HepG2 (cell line): ENCODE measurements around the gene TRDN. TPM values are rescaled to one million over a fixed set of nuclear protein-coding genes. Genes with fewer than 3 reads are reported as not detected.

Source experiments
- ATAC-seq: fragments of 200-7000 bp; cut with Tn5 transposase; 3 replicates; pipeline ENCODE4 v1.9.1; 2020; ENCODE audit warnings: mild to moderate bottlenecking, moderate library complexity
- BruUV-seq: library from RNA; stranded (reverse); fragments of 400-500 nt; replicated peaks from 2 replicates; lab custom pipeline; 2021; lab: Mats Ljungman, UMichigan
- CTCF ChIA-PET: fragments of 300-600 bp; formaldehyde crosslinking; extraction: SDS; loops from one replicate; lab custom pipeline; 2021; ENCODE audit warnings: low total read pairs, inconsistent platforms, low intra/inter-chr PET ratio; lab: Yijun Ruan, JAX
- POLR2A ChIA-PET: fragments of 350-600 bp; sonication (Branson Sonifier 250); formaldehyde crosslinking; loops from one replicate; lab custom pipeline; 2020; ENCODE audit warnings: antibody characterized with exemption, inconsistent platforms; lab: Yijun Ruan, JAX
- DNase-seq: peaks from one replicate; pipeline ENCODE4 v3.0.0-alpha.2; 2015; ENCODE audit warnings: low spot score
- FAIRE-seq: peaks from 3 replicates; lab custom pipeline; 2011; peaks lifted over from hg19 to GRCh38; lab: Jason Lieb, UNC
- H2AFZ ChIP-seq: one replicate; pipeline ENCODE4 v1.6.1; 2011; ENCODE audit warnings: low read length, inconsistent platforms
- H3K27ac ChIP-seq: fragments of 300-600 bp; 3 replicates; pipeline ENCODE4 v1.8.0; 2011; ENCODE audit warnings: mixed run types, mild to moderate bottlenecking, mixed read lengths, low read length, inconsistent platforms; ENCODE audit not compliant: insufficient read depth; ENCODE audit errors: extremely low read length
- H3K27me3 ChIP-seq, 2 experiments: fragments of 200-600 bp in 1 of 2; 2 replicates in 1 of 2; 3 replicates in 1 of 2; pipeline versions ENCODE4 v1.6.0 to v1.8.0; 2011; ENCODE audit warnings: low read length in 2 of 2, mild to moderate bottlenecking in 2 of 2, moderate library complexity in 2 of 2, inconsistent platforms in 1 of 2; ENCODE audit not compliant: insufficient read depth in 2 of 2, control insufficient read depth in 1 of 2
- H3K36me3 ChIP-seq, 2 experiments: fragments of 200-600 bp in 1 of 2; replicated peaks in 1 of 2; 2 replicates in 1 of 2; 3 replicates in 1 of 2; pipeline versions ENCODE4 v1.5.1 to v1.8.0; 2011; ENCODE audit warnings: low read length in 2 of 2, inconsistent platforms in 1 of 2; ENCODE audit not compliant: insufficient read depth in 2 of 2, control insufficient read depth in 1 of 2
- H3K4me1 ChIP-seq: 2 replicates; pipeline ENCODE4 v1.5.1; 2012; ENCODE audit warnings: low read length, inconsistent platforms; ENCODE audit not compliant: insufficient read depth
- H3K4me2 ChIP-seq: 2 replicates; pipeline ENCODE4 v1.6.0; 2011; ENCODE audit warnings: low read depth, low read length, inconsistent platforms
- H3K4me3 ChIP-seq, 3 experiments: fragments of 200-600 bp in 1 of 3; sonication (generic), shearing (Covaris generic) in 1 of 3; replicated peaks in 1 of 3; 2 replicates each; pipeline ENCODE4 v1.5.1; 2011 to 2016; ENCODE audit warnings: low read length in 3 of 3, inconsistent platforms in 2 of 3, low read depth in 2 of 3, mild to moderate bottlenecking in 2 of 3, control low read depth in 1 of 3, mixed read lengths in 1 of 3; ENCODE audit not compliant: insufficient read depth in 1 of 3
- H3K79me2 ChIP-seq: one replicate; pipeline ENCODE4 v1.6.1; 2011; ENCODE audit warnings: low read length, inconsistent platforms; ENCODE audit not compliant: insufficient read depth
- H3K9ac ChIP-seq: 2 replicates; pipeline ENCODE4 v1.6.0; 2011; ENCODE audit warnings: mild to moderate bottlenecking, low read depth, low read length, inconsistent platforms; ENCODE audit not compliant: insufficient read depth
- H3K9me3 ChIP-seq: 2 replicates; pipeline ENCODE4 v1.5.1; 2012; ENCODE audit warnings: mild to moderate bottlenecking, low read length
- H4K20me1 ChIP-seq: 2 replicates; pipeline ENCODE4 v1.6.0; 2011; ENCODE audit warnings: inconsistent platforms, mild to moderate bottlenecking, low read length, moderate library complexity; ENCODE audit not compliant: insufficient read depth
- HDAC1 ChIP-seq: sonication (generic); formaldehyde crosslinking; IDR thresholded peaks from 2 replicates; pipeline ENCODE4 v1.5.1; 2020; ENCODE audit warnings: mild to moderate bottlenecking, missing genetic modification reagents
- KMT2B ChIP-seq: IDR thresholded peaks from 2 replicates; pipeline ENCODE4 v1.6.1; 2016; ENCODE audit warnings: missing genetic modification reagents, missing compliant biosample characterization
- MBD4 ChIP-seq: IDR thresholded peaks from 2 replicates; pipeline ENCODE4 v1.6.1; 2012; ENCODE audit warnings: low read length, inconsistent platforms, borderline replicate concordance
- PCBP2 ChIP-seq: fragments of 200-400 bp; formaldehyde crosslinking; optimal IDR thresholded peaks from 2 replicates; pipeline ENCODE3; 2018; ENCODE audit warnings: low read length, low read depth; ENCODE audit not compliant: poor library complexity, severe bottlenecking
- PRDM15 ChIP-seq: sonication (generic); formaldehyde crosslinking; IDR thresholded peaks from 2 replicates; pipeline ENCODE4 v1.4.0; 2020; ENCODE audit warnings: missing genetic modification reagents
- ZNF256 ChIP-seq: sonication (generic); formaldehyde crosslinking; conservative IDR thresholded peaks from 2 replicates; pipeline ENCODE4 v1.4.0; 2020; ENCODE audit warnings: missing genetic modification reagents
- ZNF629 ChIP-seq: sonication (generic); formaldehyde crosslinking; conservative IDR thresholded peaks from 2 replicates; pipeline ENCODE4 v1.5.0; 2020; ENCODE audit warnings: missing genetic modification reagents
- ZNF639 ChIP-seq: conservative IDR thresholded peaks from 2 replicates; pipeline ENCODE4 v1.6.1; 2018; ENCODE audit warnings: missing genetic modification reagents
- WGBS: methylation state at CpG from one replicate; pipeline ENCODE4 v1.1.6; 2017; ENCODE audit warnings: low lambda C conversion rate; 5-methylcytosine and 5-hydroxymethylcytosine counted together
- in situ Hi-C: cut with HindIII; loops from 2 replicates; pipeline ENCODE4 v1.10.0; 2017; ENCODE audit warnings: low pct_unique_long_range_greater_than_20kb; ENCODE audit not compliant: extremely low pct_ligation_motif_present
- intact Hi-C: fragments of 100-400 bp; cut with micrococcal nuclease; formaldehyde crosslinking; loops from one replicate; pipeline ENCODE4 v1.10.0; 2022; ENCODE audit not compliant: unreplicated experiment
- polyA plus RNA-seq, 8 experiments: library from polyadenylated mRNA; depleted of rRNA in 3 of 8; stranded (reverse) in 7 of 8; unstranded in 1 of 8; fragments of >200 nt; fragmentation: Illumina TruSeq in 4 of 8; extraction: Trizol in 4 of 8; gene quantifications; 2 replicates each; pipeline versions ENCODE4 v1.2.1 to v1.2.3, GENCODE V29; 2011 to 2016; ENCODE audit warnings: low read depth in 4 of 8, missing spikeins in 1 of 8, mixed read lengths in 1 of 8; ENCODE audit not compliant: insufficient read depth in 1 of 8
- total RNA-seq, 5 experiments: library from RNA; depleted of rRNA; stranded (reverse); fragments of >200 nt; fragmentation: Illumina TruSeq; extraction: Trizol; gene quantifications; 2 replicates each; pipeline ENCODE4 v1.2.3, GENCODE V29; 2016; ENCODE audit warnings: low read depth in 1 of 5
- TF ChIP-seq, protein P1 (sequence below): sonication (generic); formaldehyde crosslinking; IDR thresholded peaks from 2 replicates; pipeline ENCODE4 v1.4.0; 2020; ENCODE audit warnings: missing genetic modification reagents
- TF ChIP-seq, protein P2 (sequence below): sonication (generic); formaldehyde crosslinking; IDR thresholded peaks from 2 replicates; pipeline ENCODE4 v1.5.1; 2020; ENCODE audit warnings: mild to moderate bottlenecking, missing genetic modification reagents, borderline replicate concordance

TRDN gene
- total and polyA plus RNA-seq, 2 of the 13 experiments (the other 11 are each of a cell fraction or from before 2014, with no cell fraction given), result not detected

DNA sequence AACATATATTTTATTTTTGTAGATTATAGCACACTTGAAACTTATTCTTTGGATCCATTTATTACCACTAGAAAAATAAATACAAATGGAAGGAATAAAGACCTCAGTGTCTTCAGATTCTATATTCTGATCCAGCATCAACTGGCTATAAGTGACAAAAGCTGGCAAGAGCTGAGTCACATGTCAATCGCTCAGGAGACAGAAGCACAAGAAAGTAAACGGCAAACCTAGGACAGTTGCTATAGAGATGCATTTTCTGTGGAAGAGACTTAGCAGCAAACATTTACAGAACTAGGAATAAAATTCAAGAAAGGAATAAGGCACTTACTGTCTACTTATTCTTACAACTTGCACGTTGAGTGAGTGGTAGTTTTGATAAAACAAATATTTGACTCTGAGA lies 410.4 kb downstream of the TRDN start:
- 45% methylated on average over 3 of the region's 3 CpGs for WGBS
- in situ Hi-C loops, result no loop called here
- no peak overlapping the region for H3K4me3 ChIP-seq
- TF ChIP-seq PRDM15 (no peak), PCBP2 (no peak), HDAC1 (CRISPR knock-in tag) (no peak), KMT2B (CRISPR knock-in tag) (no peak), ZNF629 (CRISPR knock-in tag) (no peak)
- no peak for DNase-seq
- no peak for ATAC-seq
- no TSS peak for BruUV-seq
- no peak overlapping the region for H2AFZ ChIP-seq
- no peak overlapping the region for H3K27ac ChIP-seq
- H4K20me1 ChIP-seq, result no peaks in the 10 kb centered on the region
- intact Hi-C loops, result no loop called here
- no peaks in the 10 kb centered on the region for H3K27me3 ChIP-seq
- POLR2A ChIA-PET, result no interaction called here
- peaks cover 81% of the 10 kb centered on the region for H3K9me3 ChIP-seq
- no peaks in the 10 kb centered on the region for H3K36me3 ChIP-seq
- no peaks in the 10 kb centered on the region for H3K4me1 ChIP-seq
- H3K79me2 ChIP-seq, result no peaks in the 10 kb centered on the region
- CTCF ChIA-PET, result no interaction called here
- H3K9ac ChIP-seq, result no peak overlapping the region
- FAIRE-seq, result no peak
- no peak overlapping the region for H3K4me2 ChIP-seq

GRCh38 chr6:123224077-123224476 lies 412.7 kb downstream of the TRDN start:
- no peak overlapping the region for H2AFZ ChIP-seq
- H3K36me3 ChIP-seq, result no peaks in the 10 kb centered on the region
- ChIA-PET POLR2A (no interaction called here), CTCF (no interaction called here)
- no peak overlapping the region for H3K27ac ChIP-seq
- H3K4me1 ChIP-seq, result no peaks in the 10 kb centered on the region
- intact Hi-C loops (no loop called here), in situ Hi-C loops (no loop called here)
- no TSS peak for BruUV-seq
- H3K9ac ChIP-seq, result no peak overlapping the region
- H3K9me3 ChIP-seq, result peaks cover 89% of the 10 kb centered on the region
- H3K4me3 ChIP-seq, result no peak overlapping the region
- H4K20me1 ChIP-seq, result no peaks in the 10 kb centered on the region
- no peaks in the 10 kb centered on the region for H3K27me3 ChIP-seq
- ATAC-seq (no peak), DNase-seq (no peak), FAIRE-seq (no peak)
- no peaks in the 10 kb centered on the region for H3K79me2 ChIP-seq
- H3K4me2 ChIP-seq, result no peak overlapping the region
- TF ChIP-seq ZNF256 (CRISPR knock-in tag) (no peak), MBD4 (no peak), ZNF639 (CRISPR knock-in tag) (no peak)
- TF ChIP-seq, protein P1, sequence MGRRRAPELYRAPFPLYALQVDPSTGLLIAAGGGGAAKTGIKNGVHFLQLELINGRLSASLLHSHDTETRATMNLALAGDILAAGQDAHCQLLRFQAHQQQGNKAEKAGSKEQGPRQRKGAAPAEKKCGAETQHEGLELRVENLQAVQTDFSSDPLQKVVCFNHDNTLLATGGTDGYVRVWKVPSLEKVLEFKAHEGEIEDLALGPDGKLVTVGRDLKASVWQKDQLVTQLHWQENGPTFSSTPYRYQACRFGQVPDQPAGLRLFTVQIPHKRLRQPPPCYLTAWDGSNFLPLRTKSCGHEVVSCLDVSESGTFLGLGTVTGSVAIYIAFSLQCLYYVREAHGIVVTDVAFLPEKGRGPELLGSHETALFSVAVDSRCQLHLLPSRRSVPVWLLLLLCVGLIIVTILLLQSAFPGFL (CRISPR knock-in tag), result no peak
- TF ChIP-seq, protein P2, sequence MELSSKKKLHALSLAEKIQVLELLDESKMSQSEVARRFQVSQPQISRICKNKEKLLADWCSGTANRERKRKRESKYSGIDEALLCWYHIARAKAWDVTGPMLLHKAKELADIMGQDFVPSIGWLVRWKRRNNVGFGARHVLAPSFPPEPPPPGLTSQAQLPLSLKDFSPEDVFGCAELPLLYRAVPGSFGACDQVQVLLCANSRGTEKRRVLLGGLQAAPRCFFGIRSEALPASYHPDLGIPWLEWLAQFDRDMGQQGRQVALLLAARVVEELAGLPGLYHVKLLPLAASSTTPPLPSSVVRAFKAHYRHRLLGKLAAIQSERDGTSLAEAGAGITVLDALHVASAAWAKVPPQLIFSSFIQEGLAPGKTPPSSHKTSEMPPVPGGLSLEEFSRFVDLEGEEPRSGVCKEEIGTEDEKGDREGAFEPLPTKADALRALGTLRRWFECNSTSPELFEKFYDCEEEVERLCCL (CRISPR knock-in tag), result no peak
